Stomach (tissue), 4 donors: ENCODE results near the gene UBQLN1.

Source experiments
- EP300 ChIP-seq: sonication (generic); formaldehyde crosslinking; IDR thresholded peaks from one replicate; pipeline ENCODE4 v1.6.1; 2017; ENCODE audit warnings: antibody characterized with exemption
- POLR2A ChIP-seq, 4 donors: fragments of 450-650 bp; IDR thresholded peaks; one replicate each; pipeline ENCODE4 v1.6.1; 2016; ENCODE audit warnings: antibody characterized with exemption in 4 of 4, control low read depth in 2 of 4, mild to moderate bottlenecking in 1 of 4, moderate library complexity in 1 of 4
- POLR2AphosphoS5 ChIP-seq, 3 donors: sonication (generic); formaldehyde crosslinking; IDR thresholded peaks; one replicate each; pipeline ENCODE4 v1.6.1; 2016; ENCODE audit warnings: antibody characterized with exemption in 3 of 3
- TF ChIP-seq, protein P1 (sequence below), 7 experiments: fragments of 450-650 bp in 4 of 7; fragments of 200-600 bp in 3 of 7; sonication (generic) in 3 of 7; IDR thresholded peaks; one replicate each; pipeline ENCODE4 v1.5.1; 2016 to 2019; ENCODE audit warnings: antibody characterized with exemption in 7 of 7, control low read depth in 2 of 7, mild to moderate bottlenecking in 1 of 7

DNA sequence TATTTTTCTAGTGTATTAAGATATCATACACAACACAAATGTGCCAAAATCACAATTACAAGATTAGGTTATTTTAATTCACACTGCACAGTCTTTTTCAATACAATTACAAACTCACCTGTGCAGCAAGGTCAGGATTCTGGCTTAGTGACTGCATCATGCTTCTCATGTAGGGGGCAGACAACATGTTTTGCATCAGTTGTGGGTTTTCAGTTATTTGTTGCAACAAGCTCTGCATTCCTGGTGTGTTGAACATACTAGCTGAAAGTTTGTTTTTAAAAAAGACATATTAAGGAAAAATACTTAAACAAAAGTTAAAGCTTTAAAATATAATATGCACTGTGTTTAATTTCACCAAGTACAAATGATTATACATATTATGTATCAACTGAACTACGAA lies 38.7 kb downstream of the UBQLN1 start:
- TF ChIP-seq, protein P1, sequence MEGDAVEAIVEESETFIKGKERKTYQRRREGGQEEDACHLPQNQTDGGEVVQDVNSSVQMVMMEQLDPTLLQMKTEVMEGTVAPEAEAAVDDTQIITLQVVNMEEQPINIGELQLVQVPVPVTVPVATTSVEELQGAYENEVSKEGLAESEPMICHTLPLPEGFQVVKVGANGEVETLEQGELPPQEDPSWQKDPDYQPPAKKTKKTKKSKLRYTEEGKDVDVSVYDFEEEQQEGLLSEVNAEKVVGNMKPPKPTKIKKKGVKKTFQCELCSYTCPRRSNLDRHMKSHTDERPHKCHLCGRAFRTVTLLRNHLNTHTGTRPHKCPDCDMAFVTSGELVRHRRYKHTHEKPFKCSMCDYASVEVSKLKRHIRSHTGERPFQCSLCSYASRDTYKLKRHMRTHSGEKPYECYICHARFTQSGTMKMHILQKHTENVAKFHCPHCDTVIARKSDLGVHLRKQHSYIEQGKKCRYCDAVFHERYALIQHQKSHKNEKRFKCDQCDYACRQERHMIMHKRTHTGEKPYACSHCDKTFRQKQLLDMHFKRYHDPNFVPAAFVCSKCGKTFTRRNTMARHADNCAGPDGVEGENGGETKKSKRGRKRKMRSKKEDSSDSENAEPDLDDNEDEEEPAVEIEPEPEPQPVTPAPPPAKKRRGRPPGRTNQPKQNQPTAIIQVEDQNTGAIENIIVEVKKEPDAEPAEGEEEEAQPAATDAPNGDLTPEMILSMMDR (IDR thresholded peaks at IDR 0.05): no peak
- TF ChIP-seq POLR2A (IDR thresholded peaks at IDR 0.05) (no peak), POLR2AphosphoS5 (IDR thresholded peaks at IDR 0.05) (no peak), EP300 (no peak)
